GDM1 (cell line): Measurements from ENCODE around the gene SOS1.
"Not testable (repeated sequence)": the region's sequence is repeated elsewhere in the genome, so short reads cannot be mapped to it uniquely, and the experiment has no call there.

Experiments
- DNase-seq: peaks from one replicate; lab custom pipeline; 2025; lab: John Stamatoyannopoulos, UW

Gene SOS1

GRCh38 chr2:39099870-39100728, 20.8 kb downstream of the SOS1 start:
- DNase-seq, result no peak

- DNase-seq, result no peak
Observed at GRCh38 chr2:39099310-39099869, 21.5 kb downstream of the SOS1 start.

GRCh38 chr2:39095624-39096023, 25.2 kb downstream of the SOS1 start:
- DNase-seq, result no peak

- DNase-seq, result no peak
Observed at GRCh38 chr2:39094717-39095363, 26.0 kb downstream of the SOS1 start.

- no peak for DNase-seq
Observed at GRCh38 chr2:39093218-39093898, 27.5 kb downstream of the SOS1 start.

GRCh38 chr2:39091543-39091942, 29.3 kb downstream of the SOS1 start:
- DNase-seq, result no peak

GRCh38 chr2:39091063-39091462, 29.8 kb downstream of the SOS1 start:
- no peak for DNase-seq

GRCh38 chr2:39080152-39080551, 40.7 kb downstream of the SOS1 start:
- DNase-seq, result no peak

- DNase-seq, result no peak
Observed at GRCh38 chr2:39069890-39070465, 50.9 kb downstream of the SOS1 start.

- no peak for DNase-seq
Observed at GRCh38 chr2:39069136-39069515, 51.7 kb downstream of the SOS1 start.

GRCh38 chr2:39068299-39069135, 52.3 kb downstream of the SOS1 start:
- no peak for DNase-seq

- no peak for DNase-seq
Observed at GRCh38 chr2:39065616-39066015, 55.2 kb downstream of the SOS1 start.

GRCh38 chr2:39062320-39062719, 58.5 kb downstream of the SOS1 start:
- DNase-seq, result no peak

GRCh38 chr2:39061280-39061679, 59.6 kb downstream of the SOS1 start:
- DNase-seq, result no peak

GRCh38 chr2:39059366-39059952, 61.4 kb downstream of the SOS1 start:
- DNase-seq, result peak; percentile 7

- DNase-seq, result no peak
Observed at GRCh38 chr2:39058101-39058500, 62.8 kb downstream of the SOS1 start.

GRCh38 chr2:39052665-39053064, 68.2 kb downstream of the SOS1 start:
- not testable (repeated sequence) for DNase-seq

- no peak for DNase-seq
Observed at GRCh38 chr2:39050109-39050508, 70.7 kb downstream of the SOS1 start.

GRCh38 chr2:39039072-39039471, 81.8 kb downstream of the SOS1 start:
- no peak for DNase-seq

GRCh38 chr2:39033980-39034379, 86.9 kb downstream of the SOS1 start:
- no peak for DNase-seq

- DNase-seq, result no peak
Observed at GRCh38 chr2:39027421-39027820, 93.4 kb downstream of the SOS1 start.
